Thoracic aorta (tissue), 2 donors: ENCODE results near the gene B2M. TPM values are rescaled to one million over a fixed set of nuclear protein-coding genes. Genes with fewer than 3 reads are reported as not detected.

ENCODE experiments used
- ATAC-seq: fragments of 150-250 bp; one replicate; pipeline ENCODE4 v1.8.0; 2017; ENCODE audit warnings: low read depth; ENCODE audit not compliant: insufficient number of reproducible peaks, low FRiP score
- DNase-seq: peaks from one replicate; pipeline ENCODE4 v3.0.0-alpha.2; 2020; ENCODE audit warnings: low spot score
- H3K27ac ChIP-seq, 2 donors: fragments of 200-600 bp; sonication (generic); 1 replicate in 1 of 2; 2 replicates in 1 of 2; pipeline ENCODE4 v1.5.1; 2016; ENCODE audit warnings: mild to moderate bottlenecking in 2 of 2, moderate library complexity in 2 of 2
- H3K27me3 ChIP-seq: fragments of 200-600 bp; sonication (generic); replicated peaks from 2 replicates; pipeline ENCODE4 v1.6.0; 2016; ENCODE audit warnings: mild to moderate bottlenecking; ENCODE audit not compliant: insufficient read depth
- H3K36me3 ChIP-seq: fragments of 200-600 bp; sonication (generic); one replicate; pipeline ENCODE4 v1.5.1; 2016
- H3K4me1 ChIP-seq, 2 donors: fragments of 200-600 bp; sonication (generic); 1 replicate in 1 of 2; 2 replicates in 1 of 2; pipeline versions ENCODE4 v1.5.1 to v1.6.0; 2016; ENCODE audit warnings: low read depth in 2 of 2, mild to moderate bottlenecking in 1 of 2; ENCODE audit not compliant: control insufficient read depth in 1 of 2
- H3K4me3 ChIP-seq: fragments of 200-600 bp; sonication (generic); 2 replicates; pipeline ENCODE4 v1.5.1; 2016; ENCODE audit warnings: mild to moderate bottlenecking
- H3K9me3 ChIP-seq: fragments of 200-600 bp; sonication (generic); 2 replicates; pipeline ENCODE4 v1.5.1; 2016
- CTCF ChIP-seq: fragments of 200-600 bp; sonication (generic); IDR thresholded peaks from one replicate; pipeline ENCODE4 v1.5.1; 2019; ENCODE audit warnings: antibody characterized with exemption
- total RNA-seq, 2 donors: library from RNA; depleted of rRNA; stranded (reverse); fragments of >200 nt; gene quantifications; one replicate each; pipeline versions ENCODE4 v1.1.0 to v1.2.3, GENCODE V29; 2016

Gene B2M
- total RNA-seq, 2 donors from 2014 or later: 2,389 to 3,309 TPM

DNA sequence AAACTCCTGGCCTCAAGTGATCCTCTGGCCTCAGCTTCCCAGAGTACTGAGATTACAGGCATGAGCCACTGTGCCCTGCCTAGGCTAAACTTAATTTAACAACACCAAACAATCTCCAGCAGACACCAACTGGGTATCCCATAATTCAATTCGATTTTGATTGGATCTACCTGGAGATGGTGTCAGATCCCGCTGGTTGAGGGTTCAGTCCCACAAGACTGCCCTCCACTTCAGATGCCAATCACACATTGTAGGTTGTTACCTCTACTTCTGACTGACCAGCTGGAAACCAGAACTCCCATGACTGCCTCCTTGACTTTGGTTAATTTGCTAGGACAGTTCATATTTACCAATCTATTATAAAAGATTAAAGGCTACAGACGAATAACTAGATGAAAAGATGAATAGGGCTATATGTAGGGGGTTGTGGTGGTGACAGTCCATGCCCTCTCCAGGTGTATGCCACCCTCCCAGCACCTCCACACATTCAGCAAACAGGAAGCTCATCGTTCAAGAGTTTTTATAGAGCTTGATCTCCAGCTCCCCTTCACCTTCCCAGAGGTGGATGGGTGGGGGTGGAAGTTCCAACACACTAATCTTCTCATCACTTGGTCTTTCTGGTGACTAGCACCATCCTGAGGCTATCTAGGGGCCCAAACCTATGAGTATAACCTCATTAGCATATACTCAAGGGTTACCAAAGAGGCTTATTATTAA lies 9.3 kb downstream of the B2M start:
- no peak for TF ChIP-seq CTCF
- Histone ChIP-seq H3K36me3 (peaks cover 30% of the 10 kb centered on the region), H3K4me3 (no peak overlapping the region), H3K4me1 (peaks cover 3 to 12% of the 10 kb centered on the region in 2 donors), H3K27ac (no peak overlapping the region), H3K27me3 (no peaks in the 10 kb centered on the region), H3K9me3 (no peaks in the 10 kb centered on the region)
- no peak for ATAC-seq
- no peak for DNase-seq

DNA sequence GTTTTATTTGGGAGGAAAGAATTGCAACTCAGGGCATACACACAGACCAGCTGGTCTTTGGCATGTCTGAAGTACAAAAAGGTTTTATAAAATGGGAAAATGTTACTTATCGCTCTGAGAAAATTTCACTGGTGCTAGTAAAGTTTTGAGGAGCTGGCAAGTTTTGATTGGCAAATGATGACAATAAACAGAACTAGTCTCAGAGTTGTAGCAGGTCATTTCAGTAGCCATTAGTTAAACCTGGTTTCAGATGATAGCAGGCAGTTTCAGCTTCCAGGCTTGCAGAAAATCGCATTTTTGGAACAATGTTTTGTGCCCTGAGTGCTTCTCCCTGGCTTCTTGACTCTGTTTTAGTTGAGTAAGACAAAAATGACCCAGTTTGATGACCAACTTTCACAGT lies 10.7 kb downstream of the B2M start:
- Histone ChIP-seq H3K4me1 (peaks cover 11 to 12% of the 10 kb centered on the region in 2 donors), H3K27ac (no peak overlapping the region), H3K36me3 (peaks cover 17% of the 10 kb centered on the region), H3K9me3 (no peaks in the 10 kb centered on the region), H3K4me3 (no peak overlapping the region), H3K27me3 (no peaks in the 10 kb centered on the region)
- no peak for ATAC-seq
- no peak for DNase-seq
- no peak for TF ChIP-seq CTCF

DNA sequence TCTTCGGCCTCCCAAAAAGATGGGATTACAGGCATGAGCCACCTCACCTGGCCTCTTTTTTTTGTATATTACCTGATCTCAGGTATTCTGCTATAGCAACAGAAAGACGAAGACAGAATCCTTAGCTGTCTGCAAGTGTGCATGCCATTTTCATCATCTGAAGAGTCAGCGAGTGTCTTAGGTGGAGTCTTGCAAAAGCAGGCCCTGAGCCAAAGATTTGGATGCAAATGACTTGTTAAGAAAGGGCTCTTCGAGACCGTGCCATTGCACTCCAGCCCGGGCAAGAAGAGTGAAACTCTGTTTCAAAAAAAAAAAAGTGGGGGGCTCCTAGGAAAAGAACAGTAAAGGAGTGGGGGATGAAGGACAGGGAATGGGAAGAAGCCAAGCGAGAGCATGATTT lies 14.8 kb downstream of the B2M start:
- no peaks in the 10 kb centered on the region for H3K36me3 ChIP-seq
- H3K27me3 ChIP-seq: no peaks in the 10 kb centered on the region
- no peaks in the 10 kb centered on the region for H3K9me3 ChIP-seq
- peak overlapping the region; percentile 49 for H3K4me3 ChIP-seq
- DNase-seq (no peak), ATAC-seq (no peak)
- H3K4me1 ChIP-seq: peaks cover 23 to 37% of the 10 kb centered on the region in 2 donors
- TF ChIP-seq CTCF: no peak
- peak overlapping the region; percentile 94 to 95 for H3K27ac ChIP-seq

- no peaks in the 10 kb centered on the region for H3K27me3 ChIP-seq
- H3K27ac ChIP-seq: peak overlapping the region; percentile 94 to 95
- H3K36me3 ChIP-seq: no peaks in the 10 kb centered on the region
- DNase-seq (no peak), ATAC-seq (peak; percentile 7)
- peak overlapping the region; percentile 49 for H3K4me3 ChIP-seq
- no peak for TF ChIP-seq CTCF
- H3K4me1 ChIP-seq: peaks cover 23 to 37% of the 10 kb centered on the region in 2 donors
- no peaks in the 10 kb centered on the region for H3K9me3 ChIP-seq
Measured at GRCh38 chr15:44726568-44727484, 15.5 kb downstream of the B2M start.
